NT2/D1 (cell line): ENCODE data around the gene JCAD.

ENCODE experiments used
- SUZ12 ChIP-seq: IDR thresholded peaks from 2 replicates; pipeline ENCODE4 v1.6.1; 2011; ENCODE audit not compliant: insufficient read length, insufficient read depth; ENCODE audit errors: extremely low read depth
- YY1 ChIP-seq: IDR thresholded peaks from 2 replicates; pipeline ENCODE4 v1.6.1; 2011; ENCODE audit not compliant: insufficient read length, insufficient read depth
- ZNF274 ChIP-seq: IDR thresholded peaks from 2 replicates; pipeline ENCODE4 v1.6.1; 2011; ENCODE audit warnings: mild to moderate bottlenecking, low read depth, low read length

- no peak for TF ChIP-seq SUZ12
- TF ChIP-seq YY1 = no peak
- no peak for TF ChIP-seq ZNF274
These were observed 20.4 kb downstream of the JCAD start for GRCh38 chr10:30038781-30039536.
